Measurements from ENCODE around the gene DYNC2H1. TPM values are rescaled to one million over a fixed set of nuclear protein-coding genes. Genes with fewer than 3 reads are reported as not detected.

The DYNC2H1 gene
- total and polyA plus RNA-seq, 2 donors (not counting 1 experiment from before 2014, with no cell fraction given): 20.1 to 65.9 TPM

DNA sequence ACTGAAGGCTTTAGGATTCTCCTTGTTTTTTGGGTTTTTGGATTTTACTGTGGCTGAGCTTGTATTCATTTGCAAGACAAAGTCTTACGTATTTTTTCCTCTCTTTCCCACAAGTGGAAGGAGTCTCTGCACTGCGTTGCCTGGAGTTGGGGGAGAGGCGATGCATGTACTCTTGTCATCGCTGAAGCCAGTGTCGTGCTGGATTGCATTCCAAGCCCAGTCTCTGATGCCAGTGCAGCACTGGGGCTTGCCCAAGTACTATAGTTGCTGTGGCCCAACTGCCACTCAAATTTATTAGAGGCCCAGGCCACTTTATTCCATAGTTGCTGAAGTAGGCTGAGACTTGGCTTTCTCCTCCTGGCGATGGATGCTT lies 230.2 kb downstream of the DYNC2H1 start:
- Histone ChIP-seq H3K9me3 (ENCODE audit: control insufficient read depth, insufficient read depth, low read depth, low read length) (no peaks in the 10 kb centered on the region), H3K9ac (ENCODE audit: insufficient read depth, low read length) (no peak overlapping the region), H3K79me2 (ENCODE audit: control insufficient read depth, insufficient read depth, low read length) (no peaks in the 10 kb centered on the region), H4K20me1 (ENCODE audit: control insufficient read depth, extremely low read depth, insufficient read depth, low read length) (no peaks in the 10 kb centered on the region), H3K36me3 (ENCODE audit: control insufficient read depth, insufficient read depth, low read length) (no peaks in the 10 kb centered on the region), H3K4me1 (ENCODE audit: control insufficient read depth, extremely low read depth, insufficient read depth, low read length) (no peaks in the 10 kb centered on the region), H3K4me3 (replicated peaks in 1 of 4; ENCODE audit: control extremely low read depth in 1 of 4, insufficient read depth in 1 of 4, low read depth in 3 of 4, low read length in 4 of 4) (no peak overlapping the region), H3K4me2 (ENCODE audit: extremely low read depth, insufficient read depth, low read length) (no peak overlapping the region), H3K27ac (ENCODE audit: insufficient read depth, low read length) (no peak overlapping the region), H2AFZ (ENCODE audit: low read length) (no peak overlapping the region), H3K27me3 (ENCODE audit: control insufficient read depth, insufficient read depth, low read length) (no peaks in the 10 kb centered on the region)
- TF ChIP-seq, protein P1, sequence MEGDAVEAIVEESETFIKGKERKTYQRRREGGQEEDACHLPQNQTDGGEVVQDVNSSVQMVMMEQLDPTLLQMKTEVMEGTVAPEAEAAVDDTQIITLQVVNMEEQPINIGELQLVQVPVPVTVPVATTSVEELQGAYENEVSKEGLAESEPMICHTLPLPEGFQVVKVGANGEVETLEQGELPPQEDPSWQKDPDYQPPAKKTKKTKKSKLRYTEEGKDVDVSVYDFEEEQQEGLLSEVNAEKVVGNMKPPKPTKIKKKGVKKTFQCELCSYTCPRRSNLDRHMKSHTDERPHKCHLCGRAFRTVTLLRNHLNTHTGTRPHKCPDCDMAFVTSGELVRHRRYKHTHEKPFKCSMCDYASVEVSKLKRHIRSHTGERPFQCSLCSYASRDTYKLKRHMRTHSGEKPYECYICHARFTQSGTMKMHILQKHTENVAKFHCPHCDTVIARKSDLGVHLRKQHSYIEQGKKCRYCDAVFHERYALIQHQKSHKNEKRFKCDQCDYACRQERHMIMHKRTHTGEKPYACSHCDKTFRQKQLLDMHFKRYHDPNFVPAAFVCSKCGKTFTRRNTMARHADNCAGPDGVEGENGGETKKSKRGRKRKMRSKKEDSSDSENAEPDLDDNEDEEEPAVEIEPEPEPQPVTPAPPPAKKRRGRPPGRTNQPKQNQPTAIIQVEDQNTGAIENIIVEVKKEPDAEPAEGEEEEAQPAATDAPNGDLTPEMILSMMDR (conservative IDR thresholded peaks at IDR 0.05 in 1 of 2, IDR thresholded peaks at IDR 0.05 in 1 of 2; ENCODE audit: low read depth in 1 of 2, low read length in 2 of 2): no peak
- TF ChIP-seq EZH2 (IDR thresholded peaks at IDR 0.05; ENCODE audit: low read length, missing control alignments): no peak
- no peak for DNase-seq (ENCODE audit: low read depth in 2 of 2)

DNA sequence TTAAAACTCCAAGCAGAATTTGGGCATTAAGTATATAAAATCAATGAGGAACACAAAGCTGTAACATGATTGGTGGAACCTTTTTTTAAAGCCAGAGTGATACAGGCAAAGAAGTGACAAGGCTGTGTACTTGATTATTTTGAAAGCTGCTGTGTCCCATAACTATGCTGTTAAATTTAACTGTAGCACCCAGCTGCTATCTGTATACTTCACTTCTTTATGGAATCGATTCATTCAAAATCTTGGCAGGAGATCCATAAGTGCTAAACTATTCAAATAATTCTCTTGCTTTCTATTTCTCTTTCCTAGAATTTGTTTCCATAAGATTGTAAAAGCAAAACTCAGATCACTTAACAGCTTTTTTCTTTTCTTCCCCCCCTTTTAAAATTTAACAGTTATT lies 231.7 kb downstream of the DYNC2H1 start:
- Histone ChIP-seq H3K9ac (ENCODE audit: insufficient read depth, low read length) (no peak overlapping the region), H3K4me2 (ENCODE audit: extremely low read depth, insufficient read depth, low read length) (no peak overlapping the region), H3K27me3 (ENCODE audit: control insufficient read depth, insufficient read depth, low read length) (no peaks in the 10 kb centered on the region), H3K27ac (ENCODE audit: insufficient read depth, low read length) (no peak overlapping the region), H3K4me3 (replicated peaks in 1 of 4; ENCODE audit: control extremely low read depth in 1 of 4, insufficient read depth in 1 of 4, low read depth in 3 of 4, low read length in 4 of 4) (no peak overlapping the region), H4K20me1 (ENCODE audit: control insufficient read depth, extremely low read depth, insufficient read depth, low read length) (no peaks in the 10 kb centered on the region), H3K79me2 (ENCODE audit: control insufficient read depth, insufficient read depth, low read length) (no peaks in the 10 kb centered on the region), H3K4me1 (ENCODE audit: control insufficient read depth, extremely low read depth, insufficient read depth, low read length) (no peaks in the 10 kb centered on the region), H2AFZ (ENCODE audit: low read length) (no peak overlapping the region), H3K9me3 (ENCODE audit: control insufficient read depth, insufficient read depth, low read depth, low read length) (no peaks in the 10 kb centered on the region), H3K36me3 (ENCODE audit: control insufficient read depth, insufficient read depth, low read length) (no peaks in the 10 kb centered on the region)
- DNase-seq (ENCODE audit: low read depth in 2 of 2): no peak
- TF ChIP-seq EZH2 (IDR thresholded peaks at IDR 0.05; ENCODE audit: low read length, missing control alignments): no peak
- TF ChIP-seq, protein P1 (conservative IDR thresholded peaks at IDR 0.05 in 1 of 2, IDR thresholded peaks at IDR 0.05 in 1 of 2; ENCODE audit: low read depth in 1 of 2, low read length in 2 of 2): no peak

DNA sequence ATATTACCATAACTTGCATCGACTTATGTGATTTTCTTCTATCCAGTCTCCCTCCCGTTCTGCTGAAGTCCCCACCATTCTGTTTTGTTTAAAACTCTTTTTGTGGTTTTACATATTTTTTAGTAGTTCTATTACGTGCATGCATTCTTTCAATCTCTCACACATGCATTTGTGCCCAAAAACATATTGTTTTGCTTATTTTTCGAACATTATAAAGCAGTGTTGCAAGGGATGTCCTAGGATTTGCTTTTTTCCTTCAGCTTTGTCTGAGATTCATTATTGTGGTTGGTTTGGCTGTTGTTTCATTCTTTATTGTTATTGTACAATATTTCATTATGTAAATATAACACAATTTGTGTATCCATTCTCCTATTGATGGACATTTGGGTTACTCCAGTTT lies 235.7 kb downstream of the DYNC2H1 start:
- TF ChIP-seq, protein P1 (conservative IDR thresholded peaks at IDR 0.05 in 1 of 2, IDR thresholded peaks at IDR 0.05 in 1 of 2; ENCODE audit: low read depth in 1 of 2, low read length in 2 of 2): no peak
- TF ChIP-seq EZH2 (IDR thresholded peaks at IDR 0.05; ENCODE audit: low read length, missing control alignments): no peak
- Histone ChIP-seq H3K9ac (ENCODE audit: insufficient read depth, low read length) (no peak overlapping the region), H3K27ac (ENCODE audit: insufficient read depth, low read length) (no peak overlapping the region), H3K9me3 (ENCODE audit: control insufficient read depth, insufficient read depth, low read depth, low read length) (no peaks in the 10 kb centered on the region), H3K4me2 (ENCODE audit: extremely low read depth, insufficient read depth, low read length) (no peak overlapping the region), H3K27me3 (ENCODE audit: control insufficient read depth, insufficient read depth, low read length) (no peaks in the 10 kb centered on the region), H3K79me2 (ENCODE audit: control insufficient read depth, insufficient read depth, low read length) (no peaks in the 10 kb centered on the region), H3K4me1 (ENCODE audit: control insufficient read depth, extremely low read depth, insufficient read depth, low read length) (no peaks in the 10 kb centered on the region), H4K20me1 (ENCODE audit: control insufficient read depth, extremely low read depth, insufficient read depth, low read length) (no peaks in the 10 kb centered on the region), H3K4me3 (replicated peaks in 1 of 4; ENCODE audit: control extremely low read depth in 1 of 4, insufficient read depth in 1 of 4, low read depth in 3 of 4, low read length in 4 of 4) (no peak overlapping the region), H3K36me3 (ENCODE audit: control insufficient read depth, insufficient read depth, low read length) (no peaks in the 10 kb centered on the region), H2AFZ (ENCODE audit: low read length) (no peak overlapping the region)
- no peak for DNase-seq (ENCODE audit: low read depth in 2 of 2)

All from fibroblast of lung (primary cell).